ENCODE data around the gene AUTS2. TPM values are rescaled to one million over a fixed set of nuclear protein-coding genes. Genes with fewer than 3 reads are reported as not detected.

AUTS2 gene
- total and polyA plus RNA-seq, 10 donors = 6.1 to 54.8 (median 29.1) TPM

- Histone ChIP-seq H3K27ac (no peak overlapping the region), H3K4me1 (no peaks in the 10 kb centered on the region), H3K4me3 (no peak overlapping the region), H3K9me3 (peaks cover 0 to 23% (median 19%) of the 10 kb centered on the region in 8 donors), H3K27me3 (replicated peaks in 1 of 7) (no peaks in the 10 kb centered on the region), H3K36me3 (no peaks in the 10 kb centered on the region)
- DNase-seq = no peak
- intact Hi-C loops (cut with DNase I; ENCODE audit: low total_unique reads) = no loop called here
- no peak for TF ChIP-seq CTCF (IDR thresholded peaks at IDR 0.05 in 8 of 11, conservative IDR thresholded peaks at IDR 0.05 in 3 of 11)
- no peak for TF ChIP-seq POLR2AphosphoS5 (IDR thresholded peaks at IDR 0.05)
- TF ChIP-seq POLR2A (IDR thresholded peaks at IDR 0.05) = no peak
- 88 to 100% (median 92%) methylated on average over 1 of the region's 1 CpG for WGBS, 5 donors
Observed at GRCh38 chr7:70153933-70154332, 555.7 kb downstream of the AUTS2 start.

- no peak for TF ChIP-seq POLR2A (IDR thresholded peaks at IDR 0.05)
- no peak for TF ChIP-seq POLR2AphosphoS5 (IDR thresholded peaks at IDR 0.05)
- H3K27me3 ChIP-seq (replicated peaks in 1 of 7) = no peaks in the 10 kb centered on the region
- H3K9me3 ChIP-seq = peaks cover 0 to 23% (median 19%) of the 10 kb centered on the region in 8 donors
- DNase-seq = no peak
- no peaks in the 10 kb centered on the region for H3K36me3 ChIP-seq
- H3K27ac ChIP-seq = no peak overlapping the region
- intact Hi-C loops (cut with DNase I; ENCODE audit: low total_unique reads) = no loop called here
- WGBS, 5 donors = 81 to 89% (median 82%) methylated on average over 3 of the region's 3 CpGs
- no peak overlapping the region for H3K4me3 ChIP-seq
- H3K4me1 ChIP-seq = no peaks in the 10 kb centered on the region
Observed at GRCh38 chr7:70154521-70155180, 556.4 kb downstream of the AUTS2 start.

GRCh38 chr7:70156057-70156456 lies 557.8 kb downstream of the AUTS2 start:
- Histone ChIP-seq H3K36me3 (no peaks in the 10 kb centered on the region), H3K4me3 (no peak overlapping the region), H3K9me3 (peaks cover 0 to 19% (median 17%) of the 10 kb centered on the region in 8 donors), H3K4me1 (no peaks in the 10 kb centered on the region), H3K27me3 (replicated peaks in 1 of 7) (no peaks in the 10 kb centered on the region), H3K27ac (no peak overlapping the region)
- no peak for TF ChIP-seq POLR2A (IDR thresholded peaks at IDR 0.05)
- TF ChIP-seq POLR2AphosphoS5 (IDR thresholded peaks at IDR 0.05) = no peak
- no peak for TF ChIP-seq CTCF (IDR thresholded peaks at IDR 0.05 in 8 of 11, conservative IDR thresholded peaks at IDR 0.05 in 3 of 11)
- no peak for DNase-seq
- 84 to 98% (median 95%) methylated on average over 2 of the region's 2 CpGs for WGBS, 5 donors
- intact Hi-C loops (cut with DNase I; ENCODE audit: low total_unique reads) = no loop called here

GRCh38 chr7:70159121-70159520 lies 560.8 kb downstream of the AUTS2 start:
- DNase-seq = no peak
- intact Hi-C loops (cut with DNase I; ENCODE audit: low total_unique reads) = no loop called here
- 76 to 85% (median 83%) methylated on average over 3 of the region's 3 CpGs for WGBS, 5 donors
- Histone ChIP-seq H3K27ac (no peak overlapping the region), H3K9me3 (no peaks in the 10 kb centered on the region), H3K36me3 (no peaks in the 10 kb centered on the region), H3K27me3 (replicated peaks in 1 of 7) (no peaks in the 10 kb centered on the region), H3K4me3 (no peak overlapping the region), H3K4me1 (no peaks in the 10 kb centered on the region)
- TF ChIP-seq POLR2A (IDR thresholded peaks at IDR 0.05) = no peak
- no peak for TF ChIP-seq CTCF (IDR thresholded peaks at IDR 0.05 in 8 of 11, conservative IDR thresholded peaks at IDR 0.05 in 3 of 11)
- TF ChIP-seq POLR2AphosphoS5 (IDR thresholded peaks at IDR 0.05) = no peak

Measured in spleen (tissue), 11 donors.